ENCODE data around the gene FAM200B. TPM values are rescaled to one million over a fixed set of nuclear protein-coding genes. Genes with fewer than 3 reads are reported as not detected.
A peak's percentile ranks its signal among the peaks of the same experiment; 100 is the strongest.
"Not testable (repeated sequence)": the region's sequence is repeated elsewhere in the genome, so short reads cannot be mapped to it uniquely, and the experiment has no call there.

The FAM200B gene
- total RNA-seq, 1 experiment from 2014 or later, result 75.9 TPM

DNA sequence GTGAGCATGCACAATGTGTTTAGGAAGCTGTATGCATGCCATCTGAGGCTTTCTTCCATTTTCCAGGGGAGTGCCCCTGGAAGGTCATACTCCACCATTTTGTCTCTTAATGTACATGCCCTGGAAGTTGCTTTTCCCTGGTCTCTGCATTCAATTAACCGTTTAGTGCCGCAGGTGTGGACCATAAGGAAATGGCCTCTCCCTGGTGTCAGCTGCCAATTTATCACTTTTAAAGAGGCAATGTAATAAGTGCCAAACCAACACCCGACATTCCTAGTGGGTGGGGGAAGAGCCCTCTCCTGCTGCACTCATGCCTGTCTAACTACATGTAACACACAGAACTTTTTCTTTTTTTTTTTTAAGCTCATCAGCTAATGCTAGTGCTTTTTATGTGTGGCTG is 14.1 kb downstream of the FAM200B start:
- DNase-seq (ENCODE audit: low spot score), result peak; percentile 55

DNA sequence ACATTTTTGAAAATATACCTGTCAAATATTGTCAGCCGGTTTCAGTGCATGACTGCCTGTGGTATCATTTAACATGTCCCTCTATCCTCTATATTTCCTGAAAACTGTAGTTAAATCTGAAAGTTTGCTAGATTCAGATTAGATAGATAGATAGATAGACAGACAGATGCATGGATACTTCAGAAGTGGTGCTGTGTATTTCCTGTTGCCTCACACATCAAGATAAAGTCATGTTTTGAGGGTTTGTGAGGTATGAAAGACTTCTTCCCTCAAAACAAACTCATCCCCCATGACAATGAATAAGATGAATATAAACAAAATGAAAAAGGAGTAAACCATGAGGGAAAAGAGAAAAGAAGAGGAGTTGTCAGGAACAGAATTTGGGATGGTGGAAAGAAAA is 15.2 kb downstream of the FAM200B start:
- DNase-seq (ENCODE audit: low spot score), result no peak

DNA sequence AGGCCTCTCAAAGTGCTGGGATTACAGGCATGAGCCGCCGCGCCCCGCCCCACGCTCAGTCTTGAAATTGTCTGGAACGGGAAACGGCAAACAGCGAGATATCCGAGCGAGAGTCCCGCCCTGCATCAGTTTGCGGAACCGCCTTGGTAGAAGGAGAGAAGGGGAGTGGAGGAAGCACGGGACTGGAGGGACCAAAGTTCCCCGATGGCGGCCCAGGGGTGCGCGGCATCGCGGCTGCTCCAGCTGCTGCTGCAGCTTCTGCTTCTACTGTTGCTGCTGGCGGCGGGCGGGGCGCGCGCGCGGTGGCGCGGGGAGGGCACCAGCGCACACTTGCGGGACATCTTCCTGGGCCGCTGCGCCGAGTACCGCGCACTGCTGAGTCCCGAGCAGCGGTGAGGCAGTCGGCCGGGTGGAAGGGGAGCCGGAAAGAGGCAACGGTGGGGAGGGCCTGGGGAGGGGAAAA is 21.3 kb downstream of the FAM200B start, which contains the start of gene BST1:
Gene BST1 (plus strand): TSS at position 125 of the 463 bp plus-strand sequence. CDS start 80 bp downstream, at position 205.
- no peak for DNase-seq (ENCODE audit: low spot score)

DNA sequence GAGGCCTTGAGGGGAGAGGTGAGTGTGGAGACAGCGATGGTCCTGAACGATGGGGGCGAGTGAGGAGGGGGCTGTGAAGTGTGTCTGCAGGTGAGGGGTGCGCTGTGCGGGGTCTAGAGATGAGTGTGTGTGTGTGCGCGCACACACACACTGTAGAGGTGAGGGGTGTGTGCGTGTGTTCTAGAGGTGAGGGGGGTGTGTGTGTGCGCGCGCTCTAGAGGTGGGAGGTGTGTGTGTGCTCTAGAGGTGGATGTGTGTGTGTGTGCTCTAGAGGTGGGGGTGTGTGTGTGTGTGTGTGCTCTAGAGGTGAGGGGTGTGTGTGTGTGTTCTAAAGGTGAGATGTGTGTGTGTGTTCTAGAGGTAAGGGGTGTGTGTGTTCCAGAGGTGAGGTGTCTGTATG is 21.8 kb downstream of the FAM200B start:
- no peak for DNase-seq (ENCODE audit: low spot score)

DNA sequence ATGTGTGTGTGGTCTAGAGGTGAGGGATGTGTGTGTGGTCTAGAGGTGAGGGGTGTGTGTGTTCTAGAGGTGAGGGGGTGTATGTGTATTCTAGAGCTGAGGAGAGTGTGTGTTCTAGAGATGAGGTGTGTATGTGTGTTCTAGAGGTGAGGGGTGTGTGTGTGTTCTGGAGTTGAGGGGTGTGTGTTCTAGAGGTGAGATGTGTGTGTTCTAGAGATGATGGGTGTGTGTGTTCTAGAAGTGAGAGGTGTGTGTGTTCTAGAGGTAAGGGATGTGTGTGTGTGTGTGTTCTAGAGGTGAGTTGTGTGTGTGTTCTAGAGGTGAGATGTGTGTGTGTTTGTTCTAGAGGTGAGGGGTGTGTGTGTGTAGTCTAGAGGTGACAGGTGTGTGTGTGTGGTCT is 22.5 kb downstream of the FAM200B start:
- DNase-seq (ENCODE audit: low spot score), result no peak

DNA sequence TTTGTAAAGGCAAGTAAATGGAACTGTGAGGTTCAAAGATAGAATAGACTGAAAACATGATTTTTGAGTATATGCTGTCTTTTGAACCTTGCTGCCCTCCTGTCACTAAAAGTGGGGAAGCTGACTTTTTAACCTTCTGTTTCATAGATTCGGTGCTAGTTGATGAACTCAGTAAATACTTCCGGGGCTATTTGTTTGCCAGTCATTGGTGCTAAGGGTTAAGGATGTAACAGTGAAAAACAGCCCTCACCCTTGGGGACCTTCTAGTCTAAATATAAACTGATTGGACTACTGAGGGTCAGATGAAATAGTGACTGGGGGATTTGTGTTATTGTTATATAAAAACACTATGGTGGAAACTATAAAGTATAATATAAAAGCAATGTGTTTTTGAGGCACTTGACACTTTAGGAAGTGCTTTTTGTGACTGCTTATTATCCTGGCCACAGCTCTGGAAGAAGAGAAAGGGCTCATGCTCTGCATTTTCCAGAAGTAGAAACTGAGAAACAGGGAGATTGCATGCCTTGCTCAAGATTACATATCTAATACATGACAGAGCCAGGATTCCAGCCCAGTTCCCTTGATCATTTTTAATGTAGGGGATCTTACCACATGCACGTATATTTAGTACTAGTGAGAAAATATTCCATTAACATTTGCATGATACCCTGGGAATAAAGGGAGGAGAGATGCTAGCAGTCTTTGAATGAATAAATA is 25.2 kb downstream of the FAM200B start:
- no peak for DNase-seq (ENCODE audit: low spot score)

DNA sequence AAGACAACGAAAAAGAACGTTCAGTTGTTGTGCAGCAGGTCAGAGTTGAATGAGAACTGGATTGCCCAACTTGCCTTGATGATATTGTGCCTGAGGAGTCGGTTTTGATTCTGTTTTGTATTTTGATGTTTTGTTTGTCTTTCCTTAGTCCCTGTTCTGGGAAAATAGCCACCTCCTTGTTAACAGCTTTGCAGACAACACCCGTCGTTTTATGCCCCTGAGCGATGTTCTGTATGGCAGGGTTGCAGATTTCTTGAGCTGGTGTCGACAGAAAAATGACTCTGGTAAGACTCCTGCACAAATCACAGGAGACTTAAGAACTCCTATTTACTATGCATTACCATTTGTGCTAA is 25.7 kb downstream of the FAM200B start:
- no peak for DNase-seq (ENCODE audit: low spot score)

DNA sequence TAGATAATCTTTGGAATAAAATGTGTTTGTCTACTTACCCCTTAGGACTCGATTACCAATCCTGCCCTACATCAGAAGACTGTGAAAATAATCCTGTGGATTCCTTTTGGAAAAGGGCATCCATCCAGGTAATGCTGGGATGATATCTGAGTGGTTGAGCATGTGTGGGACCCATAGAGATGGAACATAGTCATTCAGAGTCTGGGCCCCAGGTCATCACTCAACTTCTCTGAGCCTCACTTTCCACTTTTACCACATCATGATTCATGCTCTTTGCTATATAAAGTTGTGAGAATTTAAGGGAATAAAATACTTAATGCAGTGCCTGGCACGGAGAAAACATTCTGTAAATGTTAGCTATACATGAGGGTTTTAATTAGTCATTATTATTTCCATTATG is 30.1 kb downstream of the FAM200B start:
- no peak for DNase-seq (ENCODE audit: low spot score)

DNA sequence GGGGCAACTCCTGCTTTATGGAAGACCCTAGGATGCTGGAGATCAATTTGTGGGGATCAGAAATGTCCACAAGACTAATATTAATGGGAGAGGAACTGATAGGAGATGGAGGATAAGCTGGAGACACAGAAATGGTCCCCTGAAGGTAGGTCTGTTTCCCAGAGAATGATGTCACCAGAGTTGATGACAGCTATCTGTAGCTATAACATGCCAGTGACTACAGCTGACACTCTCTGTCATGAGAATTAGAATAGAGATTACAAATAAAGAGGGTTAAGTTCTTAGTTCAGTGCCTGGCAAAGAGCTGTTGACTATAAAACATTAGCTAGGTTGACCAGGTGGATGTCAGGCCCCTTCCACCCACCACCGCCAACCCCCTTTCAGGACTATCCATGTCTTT is 30.6 kb downstream of the FAM200B start:
- DNase-seq (ENCODE audit: low spot score), result no peak

DNA sequence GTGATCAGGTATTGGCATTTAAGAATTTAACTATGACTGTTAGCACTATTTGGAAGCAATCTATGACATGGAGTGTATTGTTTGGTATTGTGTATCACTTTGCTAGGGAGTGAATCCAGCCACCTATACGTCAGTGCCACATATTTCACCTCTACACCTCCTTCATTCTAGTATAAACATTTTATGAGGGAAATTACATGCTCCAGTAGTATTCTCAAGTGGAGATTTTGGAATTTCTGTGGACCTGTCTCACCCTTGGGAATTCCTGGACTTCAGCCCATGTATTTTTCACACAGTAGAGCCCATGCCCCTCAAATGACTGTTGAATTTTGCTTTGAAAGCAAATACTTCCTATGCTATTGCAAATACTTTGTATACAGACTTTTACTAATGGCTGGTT is 32.5 kb downstream of the FAM200B start:
- no peak for DNase-seq (ENCODE audit: low spot score)

DNA sequence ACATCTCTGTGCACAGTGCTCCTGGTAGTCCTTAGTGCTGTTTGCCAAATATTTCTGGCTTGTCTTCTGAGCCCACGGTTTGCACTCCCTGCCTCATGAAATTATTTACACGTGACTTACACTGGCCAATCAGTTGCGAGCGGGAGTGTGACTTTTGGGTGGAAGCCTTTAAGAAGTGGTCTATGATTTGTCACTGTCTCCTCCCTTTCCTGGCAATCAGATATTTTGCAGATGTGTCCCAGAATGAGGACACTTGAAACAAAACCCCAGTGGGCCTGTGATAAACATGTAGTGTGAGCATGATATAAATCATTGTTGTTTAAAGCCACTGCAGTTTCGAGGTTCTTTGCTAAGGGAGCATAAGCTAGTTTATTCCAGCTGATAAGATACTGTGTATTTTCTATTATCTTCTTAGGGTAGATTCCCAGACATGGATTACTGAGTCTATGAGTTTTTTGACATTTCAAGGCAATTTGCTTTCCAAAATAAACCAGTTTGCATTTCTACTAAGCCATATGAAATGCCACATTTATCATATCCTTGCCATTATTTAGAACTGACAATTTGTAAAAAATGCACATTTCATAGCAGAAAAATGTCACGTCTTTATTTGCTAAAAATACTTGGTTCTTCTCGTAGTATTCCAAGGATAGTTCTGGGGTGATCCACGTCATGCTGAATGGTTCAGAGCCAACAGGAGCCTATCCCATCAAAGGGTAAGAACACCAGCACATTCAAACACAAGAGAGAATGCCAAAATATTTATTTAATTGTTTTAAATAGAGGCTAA is 33.2 kb downstream of the FAM200B start:
- DNase-seq (ENCODE audit: low spot score), result no peak

DNA sequence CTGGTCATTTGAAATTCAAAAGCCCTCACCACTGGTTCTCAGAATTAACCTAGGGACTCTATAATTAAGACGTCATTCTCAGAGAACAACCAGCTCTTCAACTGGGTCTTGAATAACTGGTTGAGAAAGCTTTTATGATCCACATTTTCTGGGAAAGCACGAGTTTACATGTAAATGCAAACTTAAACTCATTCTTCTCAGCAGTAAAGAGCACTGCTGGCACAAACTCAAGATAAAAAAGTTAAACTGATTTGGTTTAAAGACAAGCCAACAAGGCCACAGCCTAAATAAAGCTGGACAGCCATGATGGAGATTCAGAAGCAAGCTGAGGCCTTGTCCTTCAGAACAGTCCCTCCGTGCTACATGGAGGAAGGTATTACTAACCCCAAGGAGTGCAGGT is 34.5 kb downstream of the FAM200B start:
- DNase-seq (ENCODE audit: low spot score), result no peak

DNA sequence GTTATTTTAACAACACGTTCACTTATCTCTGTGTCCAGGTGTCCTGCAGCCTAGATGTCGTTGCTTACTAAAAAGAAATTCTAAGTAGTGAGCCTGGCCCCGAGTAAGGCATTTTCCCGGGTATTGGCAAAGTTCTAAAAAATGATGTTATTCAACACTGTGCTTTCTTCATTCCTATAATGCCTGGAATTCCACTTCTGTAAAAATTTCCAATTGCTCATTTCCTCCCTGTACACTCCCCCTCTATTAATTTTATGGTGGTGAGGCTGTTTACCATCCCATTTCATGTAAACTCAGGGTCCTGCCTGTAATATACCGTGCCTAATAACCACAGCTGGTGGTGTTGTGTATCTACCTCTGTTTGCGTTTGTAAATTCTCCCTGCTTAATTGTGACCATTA is 35.5 kb downstream of the FAM200B start:
- peak; percentile 60 for DNase-seq (ENCODE audit: low spot score)

DNA sequence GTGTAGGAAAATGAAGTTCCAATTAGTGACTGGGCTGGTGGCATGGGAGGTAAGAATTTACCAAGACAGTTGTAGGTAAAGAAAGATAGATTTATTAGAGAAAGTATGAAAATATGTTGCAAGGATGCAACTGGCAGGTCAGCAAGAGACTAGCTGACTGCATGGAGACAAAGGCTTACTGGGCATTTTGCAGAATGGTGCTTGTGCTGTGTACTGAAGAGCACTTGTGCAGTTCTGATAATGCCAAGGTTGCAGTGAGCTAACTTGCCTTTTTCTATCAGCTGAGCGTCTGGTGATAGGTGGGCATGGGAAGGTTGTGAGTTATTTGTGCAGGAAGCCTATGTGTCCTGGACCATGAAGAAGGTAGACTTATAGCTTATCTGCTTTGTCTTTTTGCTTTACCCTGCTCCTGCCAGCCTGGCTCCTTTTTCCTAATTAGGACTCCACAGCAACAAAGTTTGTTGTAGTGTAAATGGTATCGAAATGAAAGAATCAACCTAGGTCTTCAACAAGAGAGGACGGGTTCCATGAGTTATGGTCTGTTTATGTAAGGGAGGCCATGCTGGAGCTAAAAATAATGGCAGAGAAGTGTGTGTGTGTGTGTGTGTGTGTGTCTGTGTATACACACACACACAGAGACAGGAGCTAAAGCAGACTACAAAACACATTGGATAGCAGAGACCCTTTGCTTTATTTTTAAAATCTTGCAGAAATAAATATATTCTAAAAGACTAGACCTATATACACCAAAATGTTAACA is 36.2 kb downstream of the FAM200B start:
- DNase-seq (ENCODE audit: low spot score), result peak; percentile 30

DNA sequence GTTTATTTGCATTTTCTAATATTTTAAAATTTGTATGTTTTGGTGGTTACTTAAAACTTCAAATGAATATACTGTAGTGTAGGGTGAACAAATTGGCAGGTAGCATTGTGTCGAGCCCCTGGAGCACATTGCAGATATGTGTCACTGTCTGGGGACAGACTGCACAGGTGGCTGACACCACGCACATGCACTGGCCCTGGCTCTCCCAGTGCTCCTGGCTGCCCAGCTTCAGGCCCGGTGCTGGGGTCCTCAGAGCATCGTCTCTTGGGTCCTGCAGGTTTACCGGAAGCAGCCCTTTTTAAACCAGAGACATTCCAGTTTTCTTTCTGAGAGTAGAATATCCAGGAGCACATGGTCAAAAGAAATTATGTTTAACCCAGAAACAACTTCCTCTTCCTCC is 36.8 kb downstream of the FAM200B start:
- DNase-seq (ENCODE audit: low spot score), result no peak

DNA sequence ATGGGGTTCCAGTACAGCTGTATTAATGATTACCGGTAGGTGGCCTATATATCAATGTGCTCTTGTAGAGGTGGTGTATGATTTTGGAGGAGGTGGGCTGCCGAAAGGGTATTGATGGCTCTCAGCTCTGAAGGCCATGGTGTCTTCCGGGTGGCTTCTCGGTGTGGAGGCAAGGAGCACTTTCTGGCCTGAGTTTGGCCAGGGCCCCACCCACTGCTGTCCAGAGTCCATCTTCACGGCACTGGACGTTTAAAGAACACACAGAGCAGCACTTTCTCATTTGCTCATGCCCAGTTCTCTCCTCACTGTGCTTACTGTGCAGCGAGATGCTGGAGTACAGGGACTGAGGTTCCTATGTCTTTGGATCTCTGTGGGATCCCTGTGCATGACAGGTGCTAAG is 37.3 kb downstream of the FAM200B start:
- no peak for DNase-seq (ENCODE audit: low spot score)

DNA sequence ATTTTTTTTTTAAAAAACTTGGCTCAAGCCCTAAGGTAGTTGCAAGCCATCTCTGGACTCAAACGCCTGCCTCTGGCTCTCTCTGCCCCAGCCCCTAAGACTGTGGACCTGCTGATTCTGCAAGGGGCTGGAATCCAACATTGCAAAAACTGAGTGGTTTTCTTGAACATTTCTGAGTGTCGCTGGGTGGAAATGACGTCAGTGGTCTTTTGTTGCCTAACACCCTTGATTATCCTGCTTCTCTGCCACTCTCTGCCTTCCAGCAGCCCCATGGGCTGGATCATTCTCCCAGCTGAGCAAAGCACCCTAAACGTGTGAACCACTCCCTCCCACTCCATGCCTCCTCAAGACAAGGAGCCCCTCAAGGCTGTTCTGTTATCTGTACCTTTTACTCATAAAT is 37.9 kb downstream of the FAM200B start:
- no peak for DNase-seq (ENCODE audit: low spot score)

DNA sequence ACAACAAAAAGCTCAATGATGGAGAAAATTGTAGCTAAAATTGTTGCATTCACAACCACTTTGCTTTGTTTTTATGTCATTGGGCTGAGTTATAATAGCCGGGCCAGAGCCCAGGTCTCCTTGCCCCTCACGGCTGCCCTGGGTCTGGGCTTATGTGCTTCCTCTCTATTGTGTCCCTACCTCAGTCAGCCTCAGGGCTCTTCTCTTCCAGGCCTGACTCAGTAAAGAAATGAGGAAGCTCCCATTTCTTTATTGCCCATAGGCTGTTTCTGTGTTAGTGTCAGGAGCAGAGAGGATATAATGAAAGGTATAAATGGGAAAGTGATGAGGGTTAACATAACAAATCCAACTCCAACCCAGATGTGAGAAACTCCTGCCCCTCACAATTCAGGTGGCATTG is 39.2 kb downstream of the FAM200B start:
- DNase-seq (ENCODE audit: low spot score), result no peak

DNA sequence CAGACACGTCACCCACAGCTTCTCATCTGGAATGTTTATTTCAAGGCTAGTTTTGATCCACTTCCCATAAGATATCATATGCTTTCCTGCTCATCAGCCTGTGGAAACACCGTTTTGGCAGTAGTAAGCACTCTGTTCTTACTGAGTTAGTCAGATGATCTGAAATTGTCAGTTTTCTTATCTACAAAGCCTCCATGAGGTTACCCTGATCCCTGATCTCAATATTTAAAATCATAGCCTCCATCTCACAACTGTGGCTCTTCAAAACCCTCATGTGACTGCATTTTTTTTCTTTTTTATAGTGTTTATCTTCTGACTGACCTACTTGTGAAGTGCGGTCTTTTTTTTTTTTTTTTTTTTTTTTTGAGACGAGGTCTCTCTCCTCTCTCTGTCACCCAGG is 44.0 kb downstream of the FAM200B start:
- no peak for DNase-seq (ENCODE audit: low spot score)

DNA sequence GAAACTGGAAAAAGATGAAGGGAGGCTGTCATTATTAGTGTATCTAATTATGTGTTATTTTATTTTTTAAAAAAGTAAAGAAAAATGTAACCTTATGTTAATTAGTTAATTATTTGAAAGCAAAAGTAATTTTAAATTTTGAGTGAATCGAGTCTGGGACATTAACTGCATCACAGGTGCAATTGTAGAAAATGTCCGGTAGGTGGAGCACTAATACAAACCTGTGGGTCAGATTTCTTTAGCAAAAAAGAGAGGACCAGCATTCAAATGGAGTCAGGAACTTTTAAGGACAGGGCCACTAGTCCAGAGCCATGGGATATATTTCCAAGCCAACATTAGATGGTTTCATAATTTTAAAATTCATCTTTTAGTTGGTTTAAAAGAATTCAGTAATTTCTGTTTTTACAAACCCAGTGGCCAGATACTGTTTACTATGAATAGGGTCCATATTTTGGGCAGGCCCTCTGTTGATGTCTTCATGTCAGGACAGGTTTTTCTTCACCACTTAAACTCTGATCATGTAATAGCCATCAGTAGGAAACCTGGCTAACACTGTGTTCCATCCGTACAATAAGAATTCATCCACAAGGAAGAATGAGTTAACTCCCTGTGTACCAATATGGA is 48.4 kb downstream of the FAM200B start:
- DNase-seq (ENCODE audit: low spot score), result peak; percentile 27

DNA sequence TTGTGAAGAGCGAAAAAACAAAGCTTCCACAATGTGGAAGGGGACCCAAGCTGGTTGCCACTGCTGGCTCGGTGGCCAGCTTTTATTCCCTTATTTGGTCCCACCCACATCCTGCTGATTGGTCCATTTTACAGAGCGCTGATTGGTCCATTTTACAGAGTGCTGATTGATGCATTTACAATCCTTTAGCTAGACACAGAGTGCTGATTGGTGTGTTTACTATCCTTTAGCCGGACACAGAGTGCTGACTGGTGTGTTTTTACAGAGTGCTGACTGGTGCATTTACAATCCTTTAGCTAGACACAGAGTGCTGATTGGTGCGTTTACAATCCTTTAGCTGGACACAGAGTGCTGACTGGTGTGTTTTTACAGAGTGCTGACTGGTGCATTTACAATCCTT is 51.4 kb downstream of the FAM200B start:
- DNase-seq (ENCODE audit: low spot score), result not testable (repeated sequence)

DNA sequence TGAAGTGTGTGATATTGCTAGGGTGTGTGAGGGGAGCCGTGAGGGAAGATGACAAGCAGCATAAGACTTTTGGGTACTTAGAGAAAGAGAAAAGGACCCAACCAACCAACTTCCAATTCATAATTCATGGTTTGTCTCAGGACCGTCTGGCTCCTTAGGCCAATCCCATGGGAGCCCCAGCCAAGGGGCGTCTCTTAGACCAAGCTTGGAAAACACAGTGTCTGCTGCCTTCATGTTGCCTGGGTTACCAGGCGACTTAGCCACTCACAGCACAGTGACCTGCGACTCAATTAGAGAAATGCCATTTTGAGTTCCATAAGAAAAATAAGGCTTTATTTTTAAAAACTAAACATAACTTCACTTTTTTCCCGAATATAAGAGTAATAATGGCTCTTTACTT is 53.9 kb downstream of the FAM200B start:
- DNase-seq (ENCODE audit: low spot score), result no peak
